HEK293 (cell line): ENCODE results near the gene RIN1.

ENCODE experiments used
- CTCF ChIP-seq: fragments of 450-650 bp; formaldehyde crosslinking; IDR thresholded peaks from 2 replicates; pipeline ENCODE4 v1.5.1; 2016; ENCODE audit warnings: missing biosample characterization, missing genetic modification characterization
- ELK4 ChIP-seq: IDR thresholded peaks from 2 replicates; pipeline ENCODE4 v1.6.1; 2011; ENCODE audit warnings: mild to moderate bottlenecking, low read depth, low read length, borderline replicate concordance
- GLIS1 ChIP-seq: fragments of 450-650 bp; formaldehyde crosslinking; IDR thresholded peaks from 2 replicates; pipeline ENCODE4 v1.5.1; 2016; ENCODE audit warnings: missing biosample characterization, missing genetic modification characterization
- IKZF3 ChIP-seq: fragments of 450-650 bp; IDR thresholded peaks from 2 replicates; pipeline ENCODE4 v1.5.0; 2018; ENCODE audit warnings: missing biosample characterization, mild to moderate bottlenecking, missing genetic modification characterization, moderate library complexity
- KLF8 ChIP-seq: fragments of 450-650 bp; formaldehyde crosslinking; IDR thresholded peaks from 2 replicates; pipeline ENCODE4 v1.5.1; 2016; ENCODE audit warnings: missing biosample characterization, missing genetic modification characterization
- KLF9 ChIP-seq: fragments of 450-650 bp; formaldehyde crosslinking; IDR thresholded peaks from 2 replicates; pipeline ENCODE4 v1.5.1; 2016; ENCODE audit warnings: missing biosample characterization, missing genetic modification characterization, low read depth
- PRDM1 ChIP-seq: fragments of 450-650 bp; formaldehyde crosslinking; IDR thresholded peaks from 2 replicates; pipeline ENCODE4; 2016; ENCODE audit warnings: missing biosample characterization, missing genetic modification characterization
- PRDM2 ChIP-seq: fragments of 450-650 bp; formaldehyde crosslinking; IDR thresholded peaks from 2 replicates; pipeline ENCODE4 v1.5.1; 2016; ENCODE audit warnings: missing biosample characterization, missing genetic modification characterization, borderline replicate concordance
- REST ChIP-seq: fragments of 450-650 bp; formaldehyde crosslinking; IDR thresholded peaks from 2 replicates; pipeline ENCODE4 v1.5.1; 2016; ENCODE audit warnings: missing biosample characterization, missing genetic modification characterization
- SCRT1 ChIP-seq: fragments of 450-650 bp; formaldehyde crosslinking; IDR thresholded peaks from 2 replicates; pipeline ENCODE4 v1.5.1; 2016; ENCODE audit warnings: missing biosample characterization, missing genetic modification characterization, borderline replicate concordance
- SP7 ChIP-seq: fragments of 450-650 bp; formaldehyde crosslinking; IDR thresholded peaks from 2 replicates; pipeline ENCODE4 v1.5.1; 2016; ENCODE audit warnings: missing biosample characterization, missing genetic modification characterization
- WT1 ChIP-seq: fragments of 450-650 bp; formaldehyde crosslinking; IDR thresholded peaks from 2 replicates; pipeline ENCODE4 v1.5.1; 2016; ENCODE audit warnings: missing biosample characterization, missing genetic modification characterization
- ZBTB20 ChIP-seq: fragments of 450-650 bp; formaldehyde crosslinking; IDR thresholded peaks from 2 replicates; pipeline ENCODE4 v1.5.1; 2016; ENCODE audit warnings: missing biosample characterization, missing genetic modification characterization
- ZNF2 ChIP-seq: fragments of 450-650 bp; formaldehyde crosslinking; IDR thresholded peaks from 2 replicates; pipeline ENCODE4 v1.5.1; 2016; ENCODE audit warnings: missing biosample characterization, missing genetic modification characterization
- ZNF335 ChIP-seq: fragments of 450-650 bp; formaldehyde crosslinking; conservative IDR thresholded peaks from 2 replicates; pipeline ENCODE4 v1.5.1; 2016; ENCODE audit warnings: missing biosample characterization, missing genetic modification characterization
- ZNF747 ChIP-seq: fragments of 450-650 bp; formaldehyde crosslinking; IDR thresholded peaks from 2 replicates; pipeline ENCODE4 v1.5.1; 2016; ENCODE audit warnings: missing biosample characterization, missing genetic modification characterization
- ZSCAN16 ChIP-seq: fragments of 450-650 bp; formaldehyde crosslinking; IDR thresholded peaks from 2 replicates; pipeline ENCODE4 v1.5.1; 2016; ENCODE audit warnings: missing biosample characterization, missing genetic modification characterization
- ZSCAN18 ChIP-seq: fragments of 450-650 bp; formaldehyde crosslinking; IDR thresholded peaks from 2 replicates; pipeline ENCODE4 v1.5.1; 2016; ENCODE audit warnings: missing biosample characterization, missing genetic modification characterization
- TF ChIP-seq, protein P1 (sequence below): fragments of 450-650 bp; formaldehyde crosslinking; IDR thresholded peaks from 2 replicates; pipeline ENCODE4 v1.5.1; 2016; ENCODE audit warnings: missing biosample characterization, missing genetic modification characterization
- TF ChIP-seq, protein P2 (sequence below): fragments of 450-650 bp; formaldehyde crosslinking; IDR thresholded peaks from 2 replicates; pipeline ENCODE4 v1.5.1; 2016; ENCODE audit warnings: missing biosample characterization, missing genetic modification characterization

RIN1 gene

DNA sequence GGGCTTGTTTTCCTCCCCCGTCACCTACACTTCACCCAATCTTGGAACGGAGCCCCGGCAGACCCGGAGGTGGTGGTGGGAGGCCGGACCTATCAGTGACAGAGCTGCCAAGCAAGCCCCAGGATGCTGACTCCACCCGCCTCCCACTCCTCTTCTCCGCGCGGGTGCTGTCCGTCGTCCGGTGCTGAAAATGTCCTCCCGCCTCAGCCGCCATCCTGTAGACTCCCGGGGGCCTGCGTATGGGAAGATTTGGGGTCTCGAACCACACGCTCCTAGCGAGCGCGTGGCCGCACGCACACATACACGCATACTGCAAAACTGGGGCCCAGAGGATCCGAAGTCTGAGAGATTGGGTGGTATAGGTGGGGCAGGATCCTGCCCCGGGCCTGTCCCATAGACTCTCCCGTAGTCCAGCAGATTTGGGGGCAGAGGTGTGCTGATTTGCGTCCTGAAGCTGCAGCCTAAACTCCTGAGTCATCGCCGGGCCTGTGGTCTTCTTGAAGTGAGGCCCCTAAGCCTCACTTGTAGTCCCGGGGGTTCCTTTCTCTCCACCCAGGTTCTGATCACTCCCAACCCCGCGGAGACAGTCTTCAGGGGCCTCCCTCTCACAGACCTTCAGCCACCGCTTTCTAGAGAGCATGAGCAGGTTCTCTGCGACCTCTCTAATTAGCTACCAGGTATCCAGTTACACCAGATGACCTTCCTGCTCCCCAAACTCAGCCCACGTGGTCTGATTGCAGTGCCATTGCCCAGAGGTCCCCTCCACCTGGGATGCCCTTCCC, 46.5 kb downstream of the RIN1 start (continued):
- TF ChIP-seq ELK4 (no peak), KLF9 (tag by site-specific recombination) (0 out of 2 replicates have a peak, but pooled peaks have one; percentile 8), ZNF747 (tag by site-specific recombination) (no peak), PRDM1 (tag by site-specific recombination) (no peak), SP7 (peak; percentile 18; the same call in 1 of the 2 replicates), SCRT1 (tag by site-specific recombination) (no peak), WT1 (tag by site-specific recombination) (no peak), IKZF3 (0 out of 2 replicates have a peak, but pooled peaks have one; percentile 36), ZNF2 (tag by site-specific recombination) (0 out of 2 replicates have a peak, but pooled peaks have one; percentile 27), KLF8 (tag by site-specific recombination) (0 out of 2 replicates have a peak, but pooled peaks have one; percentile 28), ZSCAN16 (tag by site-specific recombination) (no peak), REST (tag by site-specific recombination) (peak; percentile 99), ZSCAN18 (tag by site-specific recombination) (no peak), CTCF (no peak), PRDM2 (tag by site-specific recombination) (no peak), GLIS1 (tag by site-specific recombination) (0 out of 2 replicates have a peak, but pooled peaks have one; percentile 12), ZBTB20 (tag by site-specific recombination) (0 out of 2 replicates have a peak, but pooled peaks have one; percentile 38), ZNF335 (tag by site-specific recombination) (peak; percentile 39)
- TF ChIP-seq, protein P1, sequence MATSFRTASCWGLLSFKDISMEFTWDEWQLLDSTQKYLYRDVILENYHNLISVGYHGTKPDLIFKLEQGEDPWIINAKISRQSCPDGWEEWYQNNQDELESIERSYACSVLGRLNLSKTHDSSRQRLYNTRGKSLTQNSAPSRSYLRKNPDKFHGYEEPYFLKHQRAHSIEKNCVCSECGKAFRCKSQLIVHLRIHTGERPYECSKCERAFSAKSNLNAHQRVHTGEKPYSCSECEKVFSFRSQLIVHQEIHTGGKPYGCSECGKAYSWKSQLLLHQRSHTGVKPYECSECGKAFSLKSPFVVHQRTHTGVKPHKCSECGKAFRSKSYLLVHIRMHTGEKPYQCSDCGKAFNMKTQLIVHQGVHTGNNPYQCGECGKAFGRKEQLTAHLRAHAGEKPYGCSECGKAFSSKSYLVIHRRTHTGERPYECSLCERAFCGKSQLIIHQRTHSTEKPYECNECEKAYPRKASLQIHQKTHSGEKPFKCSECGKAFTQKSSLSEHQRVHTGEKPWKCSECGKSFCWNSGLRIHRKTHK, result no peak
- TF ChIP-seq, protein P2, sequence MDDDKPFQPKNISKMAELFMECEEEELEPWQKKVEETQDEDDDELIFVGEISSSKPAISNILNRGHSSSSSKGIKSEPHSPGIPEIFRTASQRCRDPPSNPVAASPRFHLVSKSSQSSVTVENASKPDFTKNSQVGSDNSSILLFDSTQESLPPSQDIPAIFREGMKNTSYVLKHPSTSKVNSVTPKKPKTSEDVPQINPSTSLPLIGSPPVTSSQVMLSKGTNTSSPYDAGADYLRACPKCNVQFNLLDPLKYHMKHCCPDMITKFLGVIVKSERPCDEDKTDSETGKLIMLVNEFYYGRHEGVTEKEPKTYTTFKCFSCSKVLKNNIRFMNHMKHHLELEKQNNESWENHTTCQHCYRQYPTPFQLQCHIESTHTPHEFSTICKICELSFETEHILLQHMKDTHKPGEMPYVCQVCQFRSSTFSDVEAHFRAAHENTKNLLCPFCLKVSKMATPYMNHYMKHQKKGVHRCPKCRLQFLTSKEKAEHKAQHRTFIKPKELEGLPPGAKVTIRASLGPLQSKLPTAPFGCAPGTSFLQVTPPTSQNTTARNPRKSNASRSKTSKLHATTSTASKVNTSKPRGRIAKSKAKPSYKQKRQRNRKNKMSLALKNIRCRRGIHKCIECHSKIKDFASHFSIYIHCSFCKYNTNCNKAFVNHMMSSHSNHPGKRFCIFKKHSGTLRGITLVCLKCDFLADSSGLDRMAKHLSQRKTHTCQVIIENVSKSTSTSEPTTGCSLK (tag by site-specific recombination), result no peak
